HepG2 (cell line): Measurements from ENCODE around the gene INO80B. TPM values are rescaled to one million over a fixed set of nuclear protein-coding genes. Genes with fewer than 3 reads are reported as not detected.

Experiments
- AFF4 ChIP-seq: sonication (generic); formaldehyde crosslinking; IDR thresholded peaks from 2 replicates; pipeline ENCODE4 v1.4.0; 2020; ENCODE audit warnings: missing genetic modification reagents
- ATRX ChIP-seq: sonication (generic); formaldehyde crosslinking; IDR thresholded peaks from 2 replicates; pipeline ENCODE4 v1.4.0; 2020; ENCODE audit warnings: missing genetic modification reagents, borderline replicate concordance
- FOSL2 ChIP-seq: sonication (generic); formaldehyde crosslinking; IDR thresholded peaks from 2 replicates; pipeline ENCODE4 v1.4.0; 2020; ENCODE audit warnings: missing genetic modification reagents
- KDM3A ChIP-seq: IDR thresholded peaks from 2 replicates; pipeline ENCODE4 v1.6.1; 2018; ENCODE audit warnings: low read depth, missing compliant biosample characterization
- NCOA5 ChIP-seq: sonication (generic); formaldehyde crosslinking; IDR thresholded peaks from 2 replicates; pipeline ENCODE4 v1.4.0; 2020; ENCODE audit warnings: missing genetic modification reagents
- NR2C2 ChIP-seq: sonication (generic); formaldehyde crosslinking; IDR thresholded peaks from 2 replicates; pipeline ENCODE4 v1.4.0; 2020; ENCODE audit warnings: missing genetic modification reagents, mild to moderate bottlenecking, moderate library complexity, borderline replicate concordance
- PRMT3 ChIP-seq: sonication (generic); formaldehyde crosslinking; IDR thresholded peaks from 2 replicates; pipeline ENCODE4 v1.8.1; 2022; ENCODE audit warnings: low read depth, mild to moderate bottlenecking, moderate library complexity, missing genetic modification reagents, borderline replicate concordance
- RNF219 ChIP-seq: sonication (generic); formaldehyde crosslinking; IDR thresholded peaks from 2 replicates; pipeline ENCODE4 v1.5.0; 2020; ENCODE audit warnings: mild to moderate bottlenecking, missing genetic modification reagents
- SMAD3 ChIP-seq: sonication (generic); formaldehyde crosslinking; IDR thresholded peaks from 2 replicates; pipeline ENCODE4 v1.4.0; 2020; ENCODE audit warnings: missing genetic modification reagents
- SRY ChIP-seq: sonication (generic); formaldehyde crosslinking; IDR thresholded peaks from 2 replicates; pipeline ENCODE4 v1.8.0; 2022; ENCODE audit warnings: mild to moderate bottlenecking, missing genetic modification reagents
- TBP ChIP-seq: sonication (generic); formaldehyde crosslinking; IDR thresholded peaks from 2 replicates; pipeline ENCODE4 v1.5.0; 2020; ENCODE audit warnings: missing genetic modification reagents
- YEATS4 ChIP-seq: sonication (generic); formaldehyde crosslinking; IDR thresholded peaks from 2 replicates; pipeline ENCODE4 v1.4.0; 2020; ENCODE audit warnings: missing genetic modification reagents, borderline replicate concordance
- ZFP62 ChIP-seq: sonication (generic); formaldehyde crosslinking; IDR thresholded peaks from 2 replicates; pipeline ENCODE4 v1.4.0; 2020; ENCODE audit warnings: missing genetic modification reagents
- ZKSCAN5 ChIP-seq: sonication (generic); formaldehyde crosslinking; IDR thresholded peaks from 2 replicates; pipeline ENCODE4 v1.5.1; 2020; ENCODE audit warnings: mild to moderate bottlenecking, missing genetic modification reagents
- ZNF644 ChIP-seq: IDR thresholded peaks from 2 replicates; pipeline ENCODE4 v1.6.1; 2016; ENCODE audit warnings: low read depth
- ZNF749 ChIP-seq: sonication (generic); formaldehyde crosslinking; IDR thresholded peaks from 2 replicates; pipeline ENCODE4 v1.8.0; 2022; ENCODE audit warnings: mild to moderate bottlenecking, missing genetic modification reagents, moderate library complexity, borderline replicate concordance
- polyA plus RNA-seq, 8 experiments: library from polyadenylated mRNA; depleted of rRNA in 3 of 8; stranded (reverse) in 7 of 8; unstranded in 1 of 8; fragments of >200 nt; fragmentation: Illumina TruSeq in 4 of 8; extraction: Trizol in 4 of 8; gene quantifications; 2 replicates each; pipeline versions ENCODE4 v1.2.1 to v1.2.3, GENCODE V29; 2011 to 2016; ENCODE audit warnings: low read depth in 4 of 8, missing spikeins in 1 of 8, mixed read lengths in 1 of 8; ENCODE audit not compliant: insufficient read depth in 1 of 8
- total RNA-seq, 5 experiments: library from RNA; depleted of rRNA; stranded (reverse); fragments of >200 nt; fragmentation: Illumina TruSeq; extraction: Trizol; gene quantifications; 2 replicates each; pipeline ENCODE4 v1.2.3, GENCODE V29; 2016; ENCODE audit warnings: low read depth in 1 of 5
- TF ChIP-seq, protein P1 (sequence below): sonication (generic); formaldehyde crosslinking; IDR thresholded peaks from 2 replicates; pipeline ENCODE4 v1.8.1; 2023; ENCODE audit warnings: mild to moderate bottlenecking, moderate library complexity, missing genetic modification reagents
- TF ChIP-seq, protein P2 (sequence below): sonication (generic); formaldehyde crosslinking; IDR thresholded peaks from 2 replicates; pipeline ENCODE4 v1.4.0; 2020; ENCODE audit warnings: missing genetic modification reagents

Gene INO80B
- total and polyA plus RNA-seq, 2 of the 13 experiments (the other 11 are each of a cell fraction or from before 2014, with no cell fraction given) = 6.2 to 14.5 TPM

GRCh38 chr2:74423231-74424095, 31.4 kb upstream of the INO80B start (continued):
- TF ChIP-seq RNF219 (CRISPR knock-in tag) = no peak
- TF ChIP-seq, protein P1, sequence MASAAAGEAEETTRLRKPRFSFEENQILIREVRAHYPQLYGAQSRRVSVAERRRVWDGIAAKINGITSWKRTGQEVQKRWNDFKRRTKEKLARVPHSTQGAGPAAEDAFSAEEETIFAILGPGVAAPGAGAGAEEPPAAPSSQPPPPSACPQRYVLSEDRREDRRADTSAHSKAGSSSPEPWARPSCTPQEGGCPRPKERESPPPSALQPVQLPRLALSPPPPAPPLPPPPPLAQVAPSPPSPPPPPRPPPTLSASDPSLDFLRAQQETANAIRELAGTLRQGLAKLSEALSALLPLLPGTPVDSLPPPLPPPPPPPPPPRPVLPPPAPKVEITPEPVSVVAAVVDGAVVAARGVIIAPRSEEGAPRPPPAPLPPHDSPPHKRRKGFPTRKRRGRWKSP = no peak
- no peak for TF ChIP-seq ZFP62 (CRISPR knock-in tag)
- no peak for TF ChIP-seq AFF4 (CRISPR knock-in tag)
- TF ChIP-seq FOSL2 (CRISPR knock-in tag) = no peak
- no peak for TF ChIP-seq PRMT3 (CRISPR knock-in tag)
- TF ChIP-seq ATRX (CRISPR knock-in tag) = no peak
- TF ChIP-seq NCOA5 (CRISPR knock-in tag) = no peak
- no peak for TF ChIP-seq TBP (CRISPR knock-in tag)
- TF ChIP-seq, protein P2, sequence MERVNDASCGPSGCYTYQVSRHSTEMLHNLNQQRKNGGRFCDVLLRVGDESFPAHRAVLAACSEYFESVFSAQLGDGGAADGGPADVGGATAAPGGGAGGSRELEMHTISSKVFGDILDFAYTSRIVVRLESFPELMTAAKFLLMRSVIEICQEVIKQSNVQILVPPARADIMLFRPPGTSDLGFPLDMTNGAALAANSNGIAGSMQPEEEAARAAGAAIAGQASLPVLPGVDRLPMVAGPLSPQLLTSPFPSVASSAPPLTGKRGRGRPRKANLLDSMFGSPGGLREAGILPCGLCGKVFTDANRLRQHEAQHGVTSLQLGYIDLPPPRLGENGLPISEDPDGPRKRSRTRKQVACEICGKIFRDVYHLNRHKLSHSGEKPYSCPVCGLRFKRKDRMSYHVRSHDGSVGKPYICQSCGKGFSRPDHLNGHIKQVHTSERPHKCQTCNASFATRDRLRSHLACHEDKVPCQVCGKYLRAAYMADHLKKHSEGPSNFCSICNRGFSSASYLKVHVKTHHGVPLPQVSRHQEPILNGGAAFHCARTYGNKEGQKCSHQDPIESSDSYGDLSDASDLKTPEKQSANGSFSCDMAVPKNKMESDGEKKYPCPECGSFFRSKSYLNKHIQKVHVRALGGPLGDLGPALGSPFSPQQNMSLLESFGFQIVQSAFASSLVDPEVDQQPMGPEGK = no peak
- no peak for TF ChIP-seq SMAD3
- no peak for TF ChIP-seq SRY (CRISPR knock-in tag)
- TF ChIP-seq KDM3A = no peak
- TF ChIP-seq ZNF749 (CRISPR knock-in tag) = no peak
- TF ChIP-seq YEATS4 (CRISPR knock-in tag) = no peak
- no peak for TF ChIP-seq NR2C2 (CRISPR knock-in tag)
- no peak for TF ChIP-seq ZKSCAN5
- TF ChIP-seq ZNF644 = no peak
